NCI-H1417 treated with DMSO at 0.1 percent for 48 hours (cell line): ENCODE results near the gene AGTPBP1.
"Not testable (repeated sequence)": the region's sequence is repeated elsewhere in the genome, so short reads cannot be mapped to it uniquely, and the experiment has no call there.

Experiments used
- DNase-seq: peaks from one replicate; lab custom pipeline; 2025; lab: John Stamatoyannopoulos, UW

The AGTPBP1 gene

GRCh38 chr9:85631809-85632208 lies 109.9 kb downstream of the AGTPBP1 start:
- DNase-seq = no peak

GRCh38 chr9:85630676-85631075 lies 111.1 kb downstream of the AGTPBP1 start:
- DNase-seq = no peak

- DNase-seq = no peak
Measured at GRCh38 chr9:85617141-85617670, 124.5 kb downstream of the AGTPBP1 start.

GRCh38 chr9:85615792-85616191 lies 126.0 kb downstream of the AGTPBP1 start:
- DNase-seq = no peak

GRCh38 chr9:85610074-85610860 lies 131.5 kb downstream of the AGTPBP1 start:
- DNase-seq = no peak

- DNase-seq = no peak
Measured at GRCh38 chr9:85605905-85606304, 135.8 kb downstream of the AGTPBP1 start.

- DNase-seq = no peak
Measured at GRCh38 chr9:85603936-85604335, 137.8 kb downstream of the AGTPBP1 start.

- DNase-seq = no peak
Measured at GRCh38 chr9:85602742-85603141, 139.0 kb downstream of the AGTPBP1 start.

GRCh38 chr9:85600675-85601263 lies 141.0 kb downstream of the AGTPBP1 start:
- no peak for DNase-seq

GRCh38 chr9:85599540-85600105 lies 142.1 kb downstream of the AGTPBP1 start:
- DNase-seq = no peak

- no peak for DNase-seq
Measured at GRCh38 chr9:85594316-85594715, 147.4 kb downstream of the AGTPBP1 start.

GRCh38 chr9:85586684-85587083 lies 155.1 kb downstream of the AGTPBP1 start:
- no peak for DNase-seq

GRCh38 chr9:85577353-85577952 lies 164.3 kb downstream of the AGTPBP1 start:
- no peak for DNase-seq

GRCh38 chr9:85575868-85576267 lies 165.9 kb downstream of the AGTPBP1 start:
- DNase-seq = no peak

GRCh38 chr9:85573546-85573945 lies 168.2 kb downstream of the AGTPBP1 start:
- DNase-seq = not testable (repeated sequence)

- DNase-seq = not testable (repeated sequence)
Measured at GRCh38 chr9:85572917-85573316, 168.8 kb downstream of the AGTPBP1 start.

- no peak for DNase-seq
Measured at GRCh38 chr9:85569988-85570387, 171.8 kb downstream of the AGTPBP1 start.

GRCh38 chr9:85559526-85559925 lies 182.2 kb downstream of the AGTPBP1 start:
- no peak for DNase-seq

- no peak for DNase-seq
Measured at GRCh38 chr9:85554349-85554748, 187.4 kb downstream of the AGTPBP1 start.

- DNase-seq = no peak
Measured at GRCh38 chr9:85553475-85553874, 188.3 kb downstream of the AGTPBP1 start.

GRCh38 chr9:85547599-85547998 lies 194.2 kb downstream of the AGTPBP1 start:
- DNase-seq = no peak

- DNase-seq = no peak
Measured at GRCh38 chr9:85543196-85543595, 198.6 kb downstream of the AGTPBP1 start.

- no peak for DNase-seq
Measured at GRCh38 chr9:85541876-85542275, 199.9 kb downstream of the AGTPBP1 start.
